Germinal center (tissue), 1 donor: Measurements from ENCODE around the gene BRAF.
"Not testable (repeated sequence)": the region's sequence is repeated elsewhere in the genome, so short reads cannot be mapped to it uniquely, and the experiment has no call there.

Experiments used
- DNase-seq: peaks from one replicate; pipeline ENCODE4 v3.0.0; 2012; ENCODE audit warnings: mixed read lengths, low spot score

BRAF gene

GRCh38 chr7:140707132-140707531 lies 217.6 kb downstream of the BRAF start:
- no peak for DNase-seq

DNA sequence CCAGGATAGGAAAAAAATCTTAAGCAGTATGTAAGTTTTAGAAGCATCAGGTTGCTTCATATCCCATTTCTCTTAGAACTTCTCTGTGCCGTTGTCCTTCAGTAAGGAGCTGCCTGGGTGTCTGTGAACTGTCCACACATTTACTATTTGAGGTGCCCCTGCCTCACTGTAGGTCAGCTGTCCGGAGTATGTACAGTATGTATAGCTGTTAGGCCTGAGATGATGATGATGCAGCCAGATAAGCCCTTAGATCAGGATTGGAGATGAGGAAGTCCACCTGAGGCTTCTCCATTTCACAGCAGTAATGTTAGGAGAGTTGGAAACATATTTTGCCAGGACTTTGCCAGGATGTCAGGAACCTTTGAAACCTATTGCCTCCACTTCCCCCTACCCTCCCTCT lies 220.5 kb downstream of the BRAF start:
- no peak for DNase-seq

GRCh38 chr7:140702774-140703173 lies 222.0 kb downstream of the BRAF start:
- no peak for DNase-seq

DNA sequence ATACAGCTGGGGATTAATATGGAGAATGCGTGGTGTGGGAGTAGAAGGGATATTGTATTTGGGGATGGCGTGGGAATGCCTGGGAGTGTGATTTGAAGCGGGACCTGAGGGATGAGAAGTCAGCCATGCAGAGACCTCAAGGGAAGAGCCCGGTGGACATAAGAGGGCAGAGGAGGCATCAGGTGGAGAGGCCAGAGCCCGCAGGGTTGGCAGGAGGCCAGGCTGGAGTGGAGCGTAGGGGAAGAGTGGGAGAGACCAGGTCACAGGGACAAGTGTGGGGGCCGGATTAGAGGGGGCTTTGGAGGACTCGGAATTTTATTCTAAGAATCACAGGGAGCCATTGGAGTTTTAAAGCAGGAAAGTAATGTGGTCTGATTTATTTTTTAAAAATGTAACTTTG lies 226.3 kb downstream of the BRAF start:
- DNase-seq: no peak

GRCh38 chr7:140697447-140698143 lies 227.1 kb downstream of the BRAF start:
- DNase-seq: no peak

GRCh38 chr7:140696680-140697446 lies 227.9 kb downstream of the BRAF start, which contains the start of gene NDUFB2:
Gene NDUFB2 (plus strand): TSS chr7:140696708. CDS start chr7:140696745, 37 bp downstream.
- DNase-seq: peak; percentile 84

DNA sequence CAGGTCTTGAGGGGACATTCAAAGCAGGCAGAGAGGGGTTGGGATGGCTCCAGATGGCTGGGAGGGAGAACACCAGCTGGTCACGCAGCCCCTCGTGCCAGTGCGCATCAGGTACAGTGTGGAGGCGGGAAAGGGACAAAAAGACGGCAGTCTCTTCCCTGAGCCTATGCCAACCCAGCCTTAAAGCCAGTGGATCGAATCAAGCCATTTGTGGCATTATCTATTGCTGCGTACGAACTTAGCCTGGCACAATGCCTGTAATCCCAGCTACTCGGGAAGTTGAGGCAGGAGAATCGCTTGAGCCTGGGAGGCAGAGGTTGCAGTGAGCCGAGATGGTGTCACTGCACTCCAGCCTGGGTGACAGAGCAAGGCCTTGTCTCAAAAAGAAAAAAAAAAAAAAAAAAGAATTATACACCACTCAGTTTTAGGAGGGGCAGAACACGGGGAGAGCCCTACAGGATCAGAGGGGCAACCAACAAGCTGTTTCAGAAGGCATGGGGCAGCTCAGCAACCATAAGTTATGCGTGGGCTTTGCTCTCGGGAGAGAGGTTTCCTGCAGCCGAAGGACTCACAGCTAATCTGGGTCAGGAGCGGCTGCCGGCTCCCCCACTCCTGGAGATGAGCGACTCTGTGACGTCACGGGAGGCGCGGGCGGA lies 228.6 kb downstream of the BRAF start:
- DNase-seq: peak; percentile 93

DNA sequence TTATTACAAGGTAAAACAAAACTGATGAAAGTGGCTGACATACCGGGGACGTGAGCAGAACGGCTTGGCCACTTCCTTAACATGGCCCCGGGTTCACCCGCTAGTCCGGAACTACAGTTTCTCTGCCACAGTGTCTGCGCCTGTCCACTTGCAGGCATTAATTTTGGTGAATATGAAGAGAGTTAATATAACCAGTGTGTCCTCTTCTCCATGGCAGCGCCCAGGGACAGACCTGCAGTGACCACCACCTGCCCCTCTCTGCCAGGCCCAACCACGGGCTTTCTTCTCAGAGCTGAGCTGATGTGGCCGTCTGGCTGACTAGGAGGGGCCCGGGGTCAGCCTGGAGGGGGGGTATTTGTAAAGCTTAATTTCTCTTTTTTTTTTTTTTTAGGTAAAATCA lies 229.3 kb downstream of the BRAF start:
- DNase-seq: no peak

- DNase-seq: no peak
These were observed 230.1 kb downstream of the BRAF start for GRCh38 chr7:140694592-140694991.

GRCh38 chr7:140693849-140694248 lies 230.9 kb downstream of the BRAF start:
- not testable (repeated sequence) for DNase-seq

GRCh38 chr7:140691376-140692045 lies 233.2 kb downstream of the BRAF start:
- no peak for DNase-seq

DNA sequence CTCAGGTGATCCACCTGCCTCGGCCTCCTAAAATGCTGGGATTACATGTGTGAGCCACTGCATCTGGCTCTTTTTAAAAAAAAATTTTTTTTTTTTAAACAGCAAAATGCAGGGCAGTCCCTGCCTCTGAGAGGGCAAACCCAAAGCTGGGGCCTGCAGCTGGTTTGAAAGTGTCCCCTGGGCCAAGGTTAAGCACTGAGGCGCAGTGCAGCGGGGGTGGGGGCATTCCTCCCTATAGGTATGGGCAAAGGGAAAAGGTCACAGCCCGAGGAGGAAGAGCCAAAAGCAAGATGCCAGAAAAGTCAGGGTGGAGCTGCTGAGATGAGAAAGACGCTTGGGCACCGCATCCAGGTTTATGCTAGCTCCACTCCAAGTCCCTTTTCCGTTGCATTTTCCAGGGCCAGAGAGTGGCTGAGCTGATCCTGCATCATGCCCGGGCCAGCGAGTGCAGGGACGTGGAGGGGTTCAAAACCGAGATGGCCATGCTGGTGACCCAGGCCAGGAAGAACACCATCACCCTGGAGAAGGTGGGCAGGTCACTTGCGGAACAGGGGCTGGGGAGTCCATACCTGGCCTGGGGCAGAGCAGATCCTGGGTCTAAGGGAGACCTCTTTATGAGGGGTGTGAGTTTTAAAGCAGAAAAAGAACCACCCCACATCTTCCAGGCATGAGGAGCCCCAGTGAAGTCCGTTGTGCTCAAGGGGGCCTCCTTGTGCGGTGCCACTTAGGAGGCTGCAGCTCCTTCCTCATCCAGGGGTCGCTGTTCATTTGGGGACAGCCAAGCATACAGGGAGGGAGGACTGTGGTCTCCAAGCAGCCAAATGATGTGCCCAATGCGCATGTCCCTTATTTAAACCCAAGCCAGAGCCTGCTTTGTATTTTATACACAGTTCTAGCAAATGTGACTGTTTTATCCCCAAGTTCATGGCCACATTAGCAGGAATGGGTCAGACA lies 235.3 kb downstream of the BRAF start:
- DNase-seq: no peak

DNA sequence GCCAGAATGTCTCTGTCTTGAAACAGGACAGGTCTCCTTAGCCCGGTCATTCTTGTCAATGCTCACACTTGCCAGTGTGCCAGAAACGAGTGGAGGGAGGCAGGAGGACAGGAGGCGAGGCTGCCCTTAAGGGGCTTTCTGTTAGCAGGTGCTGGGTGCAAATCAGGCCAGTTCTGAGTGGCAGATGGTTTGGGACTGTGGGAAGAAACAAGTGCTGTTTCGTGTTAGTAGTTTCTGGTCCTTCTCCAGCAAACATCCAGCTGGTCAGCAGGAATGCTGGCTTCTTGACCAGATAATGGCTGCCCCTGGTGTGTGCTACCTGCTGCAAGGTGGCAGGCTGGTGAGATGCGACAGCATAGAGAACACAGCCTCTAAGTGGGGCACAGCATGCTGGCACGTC lies 236.4 kb downstream of the BRAF start:
- DNase-seq: no peak

- no peak for DNase-seq
These were observed 237.8 kb downstream of the BRAF start for GRCh38 chr7:140686921-140687320.

- DNase-seq: no peak
These were observed 239.2 kb downstream of the BRAF start for GRCh38 chr7:140685407-140686087.

DNA sequence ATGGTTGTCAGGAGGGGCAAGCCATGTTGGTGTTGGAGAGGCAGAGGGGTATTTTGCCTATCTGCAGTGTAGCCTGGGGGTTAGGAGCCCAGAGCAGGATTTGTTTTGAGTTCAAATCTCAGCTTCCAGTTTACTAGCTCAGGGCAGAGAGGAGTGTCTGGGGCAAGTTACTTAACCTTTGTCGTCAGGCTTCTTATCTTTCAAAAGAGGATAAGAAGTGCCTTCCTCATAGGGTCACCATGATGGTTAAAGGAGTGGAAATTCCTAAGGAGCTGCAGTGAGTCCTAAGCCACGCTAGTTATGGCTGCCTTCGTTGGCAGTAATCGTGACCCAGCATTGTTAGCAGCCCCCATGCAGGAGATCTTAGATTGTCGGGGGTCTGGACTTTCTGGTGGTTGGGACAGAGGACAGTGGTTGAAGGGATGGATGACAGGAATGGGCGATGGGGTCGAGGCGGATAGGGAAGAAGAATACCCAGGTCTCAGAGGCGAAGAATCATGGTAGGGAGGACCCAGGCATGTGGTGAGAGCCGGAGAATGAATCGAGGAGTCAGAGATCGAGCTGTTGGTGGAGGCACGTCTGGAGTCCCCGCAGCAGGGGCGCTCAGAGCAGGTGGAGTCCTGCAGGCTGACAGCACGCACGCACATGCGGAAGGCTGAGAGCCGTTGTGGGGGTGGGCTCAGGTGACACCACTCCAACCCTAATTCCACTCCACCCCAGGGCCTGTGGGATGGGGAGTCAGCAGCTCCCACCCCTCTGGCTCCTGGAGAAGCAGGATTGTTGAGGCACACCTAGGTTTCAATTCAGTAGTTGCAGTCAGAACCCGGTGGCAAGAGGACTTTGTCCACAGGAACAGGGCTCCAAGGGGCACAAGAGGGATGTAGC lies 240.4 kb downstream of the BRAF start:
- DNase-seq: no peak

GRCh38 chr7:140683657-140684056 lies 241.1 kb downstream of the BRAF start:
- DNase-seq: no peak

DNA sequence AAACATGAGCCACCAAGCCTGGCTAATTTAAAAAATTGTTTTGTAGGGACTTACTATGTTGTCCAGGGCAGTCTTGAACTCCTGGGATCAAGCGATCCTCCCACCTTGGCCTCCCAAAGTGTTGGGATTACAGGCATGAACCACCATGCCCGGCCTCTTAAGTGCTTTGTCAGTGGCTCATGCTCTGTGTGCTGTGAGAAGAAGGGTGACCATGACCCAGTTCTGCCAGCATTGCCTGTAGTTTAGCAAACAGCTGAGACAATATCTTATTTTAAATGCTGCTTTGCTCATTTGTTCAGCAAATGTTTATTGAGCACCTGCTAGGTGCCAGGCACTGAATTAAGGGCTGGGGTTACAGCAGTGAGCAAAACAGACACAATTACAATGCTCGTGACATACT lies 243.0 kb downstream of the BRAF start:
- DNase-seq: no peak

GRCh38 chr7:140680886-140681285 lies 243.8 kb downstream of the BRAF start:
- no peak for DNase-seq

DNA sequence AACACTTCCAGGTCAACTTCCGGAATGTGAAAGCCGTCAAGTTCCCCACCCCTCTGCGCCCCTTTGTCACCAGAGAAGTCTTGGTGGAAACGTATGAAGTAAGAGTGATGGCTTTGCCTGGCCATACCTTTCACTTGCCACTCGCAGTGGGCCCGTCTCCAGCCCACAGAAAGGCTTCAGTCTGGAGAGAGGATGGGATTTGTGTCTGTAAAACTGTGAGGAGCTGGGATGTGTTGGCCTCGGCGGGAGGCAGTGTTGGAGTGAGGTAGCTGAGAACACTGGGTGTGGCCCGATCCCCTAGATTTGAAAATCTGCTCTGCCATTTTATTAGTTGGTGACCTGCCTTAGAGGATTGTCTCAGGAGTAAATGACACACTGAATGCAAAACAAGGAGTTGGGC lies 245.5 kb downstream of the BRAF start:
- no peak for DNase-seq
